ENCODE data around the gene FBLN1.

Gene FBLN1

DNA sequence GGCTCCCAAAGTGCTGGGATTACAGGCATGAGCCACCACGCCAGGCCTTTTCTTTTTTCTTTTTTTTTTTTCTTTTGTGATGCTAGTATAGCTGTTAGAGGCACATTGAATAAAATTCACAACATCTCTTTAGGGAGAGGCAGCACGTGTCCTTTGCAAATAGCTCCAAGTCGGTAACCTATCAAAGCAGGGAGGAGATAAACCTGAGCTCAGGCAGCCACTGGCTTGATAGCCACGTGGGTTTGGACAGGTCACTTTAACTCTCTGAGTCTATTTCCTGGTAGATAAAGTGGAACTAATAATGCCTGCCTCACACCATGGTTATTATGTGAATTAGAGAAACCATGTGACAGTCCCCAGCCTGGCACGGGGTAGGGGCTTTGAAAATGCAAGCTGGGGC lies 125.8 kb downstream of the FBLN1 start:
- in situ Hi-C loops (cut with MboI; ENCODE audit: low sequenced_read_pairs) = no loop called here

DNA sequence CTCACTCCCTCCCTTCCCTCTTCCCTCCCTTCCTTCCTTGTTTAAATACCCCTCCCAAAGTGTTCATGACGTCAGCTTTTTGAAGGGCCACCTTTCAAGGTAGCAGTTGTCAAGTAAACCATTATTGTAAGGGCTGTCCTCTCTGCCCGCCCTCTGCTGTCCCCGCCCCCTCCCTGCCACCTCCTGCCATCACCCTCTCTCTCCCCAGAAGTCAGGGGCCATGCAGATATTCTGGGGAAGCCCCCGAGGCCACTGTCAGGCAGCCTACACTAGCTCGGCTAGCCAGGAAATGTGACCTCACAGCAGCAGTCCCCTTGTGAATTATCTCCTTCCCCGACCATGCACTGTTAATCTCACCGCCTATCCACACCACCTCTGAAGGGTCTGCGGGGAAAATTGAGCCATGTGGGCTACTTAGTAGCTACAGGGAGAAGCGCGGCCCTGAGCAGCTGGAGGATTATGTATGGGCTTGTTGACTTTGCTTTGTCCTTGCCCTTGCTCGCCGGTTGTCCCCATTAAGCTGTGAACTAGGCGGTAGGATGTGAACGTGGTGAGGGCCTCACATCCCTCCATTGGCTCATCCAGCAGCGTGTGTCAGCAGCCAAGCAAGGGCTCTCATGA lies 126.9 kb downstream of the FBLN1 start:
- in situ Hi-C loops (cut with MboI; ENCODE audit: low sequenced_read_pairs) = loop anchor here (10.0 kb wide), 1 partner anchor 215 kb away; no protein-coding TSS in a partner anchor

DNA sequence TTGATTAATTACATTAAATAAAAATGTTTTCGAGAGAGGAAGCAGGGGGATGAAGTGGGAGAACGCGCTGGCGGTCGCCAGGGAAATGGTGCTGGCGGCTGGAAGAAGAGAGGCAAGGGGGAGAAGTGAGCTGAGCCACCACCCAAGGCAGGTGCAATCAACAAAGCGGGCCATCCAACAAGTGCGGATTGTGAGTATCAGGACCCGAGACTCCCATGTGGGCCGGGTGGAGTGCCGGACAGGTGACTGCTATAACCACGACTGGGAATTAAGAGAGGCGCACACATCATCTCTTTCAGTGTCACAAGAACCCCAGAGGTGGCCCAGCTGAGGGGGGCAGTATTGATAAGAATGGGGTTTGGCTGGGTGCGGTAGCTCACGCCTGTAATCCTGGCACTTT lies 127.8 kb downstream of the FBLN1 start:
- in situ Hi-C loops (cut with MboI; ENCODE audit: low sequenced_read_pairs) = loop anchor here (10.0 kb wide), 1 partner anchor 214 kb away; no protein-coding TSS in a partner anchor

DNA sequence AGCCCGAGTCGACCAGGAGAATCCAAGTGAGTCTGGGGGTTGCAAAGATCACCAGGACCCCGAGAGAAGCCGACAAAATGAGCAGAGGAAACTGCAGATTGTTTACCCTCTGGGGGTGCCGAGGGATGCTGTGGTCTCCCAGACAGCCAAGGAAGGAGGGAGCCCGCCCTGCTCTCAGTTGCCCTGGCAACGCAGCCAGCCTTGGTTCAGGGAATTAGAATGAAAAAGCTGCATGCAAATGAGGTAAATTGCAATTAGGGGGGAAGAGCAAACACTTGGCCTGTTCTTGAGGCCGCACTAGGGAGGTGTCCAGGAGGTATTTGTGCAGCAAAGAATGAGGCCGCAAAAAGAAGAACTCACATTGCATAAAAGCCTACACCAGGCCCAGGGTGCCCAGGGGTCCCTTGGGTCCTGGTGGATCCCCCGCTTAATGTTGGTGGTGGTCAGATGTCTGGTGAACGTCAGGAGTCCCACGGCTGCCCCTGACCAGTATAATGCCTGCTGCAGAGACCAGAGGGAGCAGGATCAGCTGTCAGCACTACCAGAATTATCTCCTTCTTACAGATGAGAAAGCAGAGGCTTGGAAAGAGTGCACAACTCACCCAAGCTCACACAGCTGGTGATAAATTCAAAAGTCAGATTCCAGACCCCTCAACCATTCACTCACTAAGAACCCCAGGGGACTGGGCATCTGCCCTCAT lies 128.6 kb downstream of the FBLN1 start:
- in situ Hi-C loops (cut with MboI; ENCODE audit: low sequenced_read_pairs) = loop anchor here (10.0 kb wide), 1 partner anchor 214 kb away; no protein-coding TSS in a partner anchor

DNA sequence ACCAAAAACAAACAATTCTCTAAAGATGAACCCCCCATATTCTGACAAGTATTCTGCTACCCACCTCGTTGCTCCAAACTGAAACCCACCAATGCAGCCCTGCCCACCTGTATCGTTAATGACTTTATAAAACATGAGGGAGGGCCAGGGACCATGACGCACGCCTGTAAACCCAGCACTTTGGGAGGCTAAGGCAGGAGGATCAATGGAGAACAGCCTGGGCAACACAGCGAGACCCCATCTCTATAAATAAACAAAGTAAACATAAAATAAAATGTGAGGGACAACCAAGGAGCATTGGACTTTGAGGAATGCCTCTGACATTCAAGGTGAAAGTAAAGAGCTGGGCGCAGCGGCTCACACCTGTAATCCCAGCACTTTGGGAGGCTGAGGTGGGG lies 129.2 kb downstream of the FBLN1 start:
- in situ Hi-C loops (cut with MboI; ENCODE audit: low sequenced_read_pairs) = loop anchor here (10.0 kb wide), 1 partner anchor 213 kb away; no protein-coding TSS in a partner anchor

DNA sequence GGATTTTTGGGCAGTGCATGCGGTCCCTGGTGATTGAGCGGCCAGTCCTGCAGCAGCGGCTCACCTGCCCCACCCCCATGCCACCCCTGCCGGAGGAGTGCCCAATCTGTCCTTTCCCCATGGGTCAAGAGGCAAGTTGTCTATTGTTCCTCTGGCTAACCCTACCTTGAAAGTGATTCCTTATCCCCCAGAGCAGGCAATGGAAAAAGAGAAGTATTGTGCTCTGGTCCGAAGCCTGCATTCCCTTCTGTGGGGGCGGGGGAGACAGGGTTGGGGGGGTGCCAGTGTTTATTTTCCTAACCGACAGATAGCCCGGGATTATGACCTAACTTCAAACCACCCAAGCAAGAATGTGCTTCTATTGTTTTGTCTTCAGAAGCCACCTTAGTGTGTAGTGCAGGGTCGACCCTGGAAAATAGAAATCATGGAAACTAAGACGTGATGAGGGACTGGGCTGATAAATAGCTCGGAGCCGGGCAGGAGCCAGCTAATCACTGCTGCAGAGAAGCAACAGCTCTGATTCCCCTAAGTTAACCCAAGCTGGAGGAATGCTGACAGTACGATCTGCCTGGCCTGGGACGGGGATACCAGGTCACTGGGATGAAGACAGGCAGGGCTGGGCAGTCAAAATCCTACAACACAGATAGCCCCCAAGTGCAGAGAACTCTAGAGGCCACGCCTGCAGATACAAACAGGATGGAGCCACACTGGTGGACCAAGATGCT lies 130.3 kb downstream of the FBLN1 start:
- in situ Hi-C loops (cut with MboI; ENCODE audit: low sequenced_read_pairs) = loop anchor here (10.0 kb wide), 1 partner anchor 212 kb away; no protein-coding TSS in a partner anchor

DNA sequence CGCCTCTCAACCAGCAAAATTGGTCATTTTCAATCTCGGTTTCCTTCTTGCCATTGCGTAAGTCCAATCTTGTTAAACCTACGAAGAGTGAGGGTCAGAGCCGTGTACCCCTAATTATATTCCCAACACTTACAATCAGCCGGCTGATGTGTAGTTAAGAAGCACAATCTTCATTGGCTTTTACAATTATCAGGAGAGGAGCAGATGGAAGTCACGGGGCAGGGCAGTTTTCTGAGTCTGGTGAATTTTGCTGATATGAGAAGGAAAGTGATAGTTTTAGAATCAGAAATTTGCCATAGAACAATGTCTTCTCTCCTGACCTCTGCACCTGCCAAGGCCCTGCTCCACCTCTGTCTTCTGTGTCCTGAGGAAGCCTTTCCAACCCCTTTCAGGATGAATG lies 134.0 kb downstream of the FBLN1 start:
- in situ Hi-C loops (cut with MboI; ENCODE audit: low sequenced_read_pairs) = loop anchor here (10.0 kb wide), 1 partner anchor 208 kb away; no protein-coding TSS in a partner anchor

DNA sequence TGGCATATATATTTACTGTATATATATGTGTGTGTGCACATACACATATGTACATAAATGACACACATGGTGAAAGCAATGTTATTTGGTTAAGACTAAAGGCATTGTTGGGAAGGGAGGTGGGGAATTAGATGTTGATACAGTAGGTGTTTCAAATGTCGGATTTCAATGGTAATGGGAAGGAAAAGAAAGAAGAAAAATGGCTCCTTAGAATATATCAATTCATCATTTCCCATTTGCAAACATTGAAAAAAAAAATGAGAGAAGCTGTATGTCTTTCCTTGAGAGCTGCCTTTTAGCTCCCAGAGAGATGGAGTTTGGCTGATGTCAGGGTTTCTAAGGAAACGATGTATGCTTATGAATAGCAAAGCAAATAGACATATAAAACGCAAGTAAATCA lies 135.5 kb downstream of the FBLN1 start:
- in situ Hi-C loops (cut with MboI; ENCODE audit: low sequenced_read_pairs) = loop anchor here (10.0 kb wide), 1 partner anchor 207 kb away; no protein-coding TSS in a partner anchor

DNA sequence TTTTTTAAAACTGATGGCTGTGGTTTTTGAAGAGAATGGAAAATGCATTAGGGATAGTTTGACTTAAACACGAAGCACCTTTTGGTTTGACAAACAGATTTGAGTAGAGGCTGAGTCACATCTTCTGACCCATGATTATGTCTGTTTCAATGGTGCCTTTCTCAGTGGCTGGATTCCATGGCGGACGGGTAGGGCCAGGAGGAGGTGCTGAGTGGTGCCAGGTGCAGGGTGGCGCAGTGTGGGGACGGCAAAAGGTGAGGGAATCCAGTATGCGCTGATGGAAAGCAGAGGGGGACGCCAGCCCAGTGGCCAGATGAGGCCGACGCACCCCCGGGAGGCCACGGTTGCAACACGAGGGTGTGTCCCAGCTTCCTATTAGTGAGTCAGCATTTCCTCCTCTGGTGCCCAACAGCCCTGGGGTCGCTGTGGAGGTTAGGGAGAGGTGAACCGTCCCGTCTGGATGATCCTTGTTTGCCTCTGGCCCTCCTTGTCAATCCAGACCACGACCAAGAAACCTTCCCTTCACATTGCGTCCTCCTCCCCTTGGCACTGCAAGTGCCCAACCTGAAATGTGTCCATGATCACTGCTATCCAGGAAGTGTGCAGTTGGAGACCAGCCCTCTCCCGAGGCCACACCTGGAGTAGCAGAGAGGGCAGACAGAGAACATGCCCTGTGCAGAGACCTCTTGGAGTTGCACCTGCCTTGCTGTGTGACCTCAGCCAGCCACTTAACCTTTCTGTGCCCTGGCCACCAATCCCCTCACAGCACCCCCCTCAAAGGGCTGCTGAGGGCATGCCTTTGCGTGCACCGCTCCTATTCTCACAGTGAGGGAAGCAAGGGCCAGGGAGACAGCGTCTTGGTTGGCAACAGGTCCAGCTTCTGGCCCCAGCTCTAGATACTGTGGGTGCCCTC lies 136.4 kb downstream of the FBLN1 start:
- in situ Hi-C loops (cut with MboI; ENCODE audit: low sequenced_read_pairs) = loop anchor here (10.0 kb wide), 1 partner anchor 206 kb away; no protein-coding TSS in a partner anchor

DNA sequence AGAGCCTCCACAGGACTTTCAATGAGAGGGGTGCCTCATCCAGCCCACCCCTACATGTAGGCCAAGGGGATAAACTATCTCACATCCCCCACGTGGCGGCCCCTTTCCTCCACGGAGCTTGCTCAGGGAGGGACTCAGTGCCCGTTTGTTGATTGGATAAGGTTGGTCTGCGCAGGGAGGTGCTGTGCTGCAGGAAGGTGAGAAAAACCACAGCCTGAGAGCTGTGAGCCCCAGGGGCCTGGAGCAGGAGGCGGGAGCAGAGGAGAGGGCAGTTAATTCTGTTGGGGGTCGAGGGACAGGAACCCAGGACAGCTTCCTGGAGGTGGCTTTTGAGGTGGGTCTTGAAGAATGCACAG lies 137.0 kb downstream of the FBLN1 start:
- in situ Hi-C loops (cut with MboI; ENCODE audit: low sequenced_read_pairs) = loop anchor here (10.0 kb wide), 1 partner anchor 205 kb away; no protein-coding TSS in a partner anchor

DNA sequence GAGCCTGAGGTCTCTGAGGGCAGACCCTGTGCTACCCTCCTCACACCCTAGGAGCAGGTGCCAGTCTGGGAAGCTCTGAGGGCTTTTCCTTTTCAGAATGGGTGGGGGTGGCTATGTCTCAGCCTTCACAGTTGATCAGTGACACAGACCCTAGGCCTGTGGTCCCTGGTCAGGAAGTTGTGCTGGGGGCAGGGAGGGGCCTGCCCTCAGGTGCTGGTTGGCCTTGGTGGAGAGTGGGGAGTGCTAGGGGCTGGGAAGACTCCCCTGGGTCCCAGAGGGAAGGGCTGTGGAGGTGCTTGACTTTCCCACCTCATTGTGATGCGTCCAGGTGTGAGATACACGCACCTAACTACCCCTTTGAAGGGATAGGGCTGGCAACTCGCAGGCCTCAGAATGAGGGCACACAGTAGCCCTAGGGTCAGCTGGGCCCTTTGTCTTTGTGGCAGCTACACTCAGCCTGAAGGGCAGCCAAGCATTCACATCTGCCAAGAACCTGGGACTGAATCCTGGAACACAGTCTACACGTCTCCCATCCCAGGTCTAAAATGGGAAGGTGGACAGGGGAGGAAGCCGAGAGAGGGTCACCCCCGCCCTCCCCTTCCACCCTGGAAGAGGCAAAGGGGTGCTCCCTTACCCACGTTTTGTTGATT lies 137.7 kb downstream of the FBLN1 start:
- in situ Hi-C loops (cut with MboI; ENCODE audit: low sequenced_read_pairs) = no loop called here

DNA sequence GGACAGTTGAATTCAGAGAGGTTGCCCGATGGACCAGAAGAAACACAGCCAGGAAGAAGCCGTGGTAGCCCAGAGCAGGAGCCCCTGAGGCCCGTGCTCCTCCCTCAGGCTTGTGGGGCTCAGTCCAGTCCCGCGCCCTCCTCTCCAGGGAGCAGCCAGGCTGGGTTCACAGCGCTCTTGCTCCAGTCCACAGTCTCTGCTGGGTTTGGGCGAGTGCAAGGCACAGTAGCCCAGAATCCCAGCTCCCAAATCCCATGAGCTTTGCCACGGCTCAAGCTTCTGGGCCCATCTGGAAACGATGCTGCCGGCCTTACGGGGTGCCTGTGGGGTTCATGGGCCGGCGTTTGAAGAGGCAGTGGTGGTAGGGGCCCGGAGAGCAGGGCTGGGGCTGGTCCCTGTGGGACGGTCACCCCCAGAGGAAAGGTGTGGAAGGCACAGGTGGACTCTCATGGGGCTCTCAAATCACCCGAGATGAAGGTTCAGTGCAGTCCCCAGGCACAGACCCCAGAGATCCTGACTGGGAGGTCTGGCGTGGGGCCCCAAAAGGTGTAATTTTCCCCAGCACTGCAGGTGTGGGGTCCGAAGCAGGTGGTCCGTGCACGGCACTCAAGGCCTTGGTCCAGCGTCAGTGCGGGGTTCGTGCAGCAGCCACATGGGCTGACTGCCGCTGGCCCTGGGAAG lies 138.4 kb downstream of the FBLN1 start:
- in situ Hi-C loops (cut with MboI; ENCODE audit: low sequenced_read_pairs) = no loop called here

DNA sequence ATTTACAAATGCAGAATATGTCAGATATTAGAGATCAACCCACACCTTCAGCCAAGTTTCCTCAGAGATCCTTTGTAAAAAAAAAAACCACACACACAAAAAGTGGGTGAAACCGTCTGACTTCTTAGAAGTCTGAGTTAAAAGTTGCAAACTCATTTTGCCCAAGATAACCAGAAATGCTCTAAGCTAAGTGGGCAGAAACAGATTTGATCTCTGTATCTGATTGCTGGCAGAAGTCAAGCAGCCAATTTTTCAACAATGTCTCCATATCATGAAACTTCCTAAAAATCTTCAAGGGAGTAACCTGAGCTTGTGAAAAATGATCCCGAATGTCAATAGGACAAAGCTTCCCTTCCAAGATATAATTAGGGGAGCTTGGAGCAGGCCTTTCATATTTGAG lies 140.3 kb downstream of the FBLN1 start:
- in situ Hi-C loops (cut with MboI; ENCODE audit: low sequenced_read_pairs) = no loop called here

DNA sequence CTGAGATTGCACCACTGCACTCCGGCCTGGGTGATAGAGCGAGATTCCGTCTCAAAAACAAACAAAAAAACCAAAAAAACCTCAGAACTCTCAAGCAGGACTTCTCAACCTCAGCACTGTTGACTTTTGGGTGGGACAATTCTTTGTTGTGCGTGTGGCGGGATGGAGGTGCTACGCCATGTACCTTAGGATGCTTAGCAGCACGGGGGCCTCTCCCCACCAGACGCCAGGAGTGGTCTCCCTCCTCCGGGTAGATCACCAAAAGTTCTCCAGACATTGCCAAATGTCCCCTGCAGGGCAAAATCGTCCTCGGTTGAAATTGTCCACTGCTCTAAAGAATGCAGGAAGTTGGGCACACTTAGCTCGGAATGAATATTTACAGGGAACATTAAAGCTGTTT lies 142.0 kb downstream of the FBLN1 start:
- in situ Hi-C loops (cut with MboI; ENCODE audit: low sequenced_read_pairs) = no loop called here

DNA sequence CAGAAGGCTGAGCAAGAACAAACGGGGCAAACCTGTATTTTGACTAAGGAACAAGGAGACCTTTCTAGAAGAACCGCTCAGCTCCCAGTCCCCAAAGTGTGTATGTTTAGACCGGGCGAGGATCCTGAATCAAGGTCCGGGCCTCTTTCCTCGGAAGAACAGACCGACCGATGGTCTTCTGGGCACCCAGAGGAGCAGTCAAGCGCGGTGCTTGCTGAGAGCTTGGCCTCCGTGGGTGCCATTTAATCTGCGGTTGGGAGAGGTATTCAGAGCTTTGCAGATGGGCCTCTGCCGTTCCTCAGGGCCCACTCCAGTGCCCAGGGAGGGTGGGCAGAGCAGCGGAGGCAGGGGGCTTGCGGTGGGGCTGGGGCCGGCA lies 142.5 kb downstream of the FBLN1 start:
- in situ Hi-C loops (cut with MboI; ENCODE audit: low sequenced_read_pairs) = no loop called here

DNA sequence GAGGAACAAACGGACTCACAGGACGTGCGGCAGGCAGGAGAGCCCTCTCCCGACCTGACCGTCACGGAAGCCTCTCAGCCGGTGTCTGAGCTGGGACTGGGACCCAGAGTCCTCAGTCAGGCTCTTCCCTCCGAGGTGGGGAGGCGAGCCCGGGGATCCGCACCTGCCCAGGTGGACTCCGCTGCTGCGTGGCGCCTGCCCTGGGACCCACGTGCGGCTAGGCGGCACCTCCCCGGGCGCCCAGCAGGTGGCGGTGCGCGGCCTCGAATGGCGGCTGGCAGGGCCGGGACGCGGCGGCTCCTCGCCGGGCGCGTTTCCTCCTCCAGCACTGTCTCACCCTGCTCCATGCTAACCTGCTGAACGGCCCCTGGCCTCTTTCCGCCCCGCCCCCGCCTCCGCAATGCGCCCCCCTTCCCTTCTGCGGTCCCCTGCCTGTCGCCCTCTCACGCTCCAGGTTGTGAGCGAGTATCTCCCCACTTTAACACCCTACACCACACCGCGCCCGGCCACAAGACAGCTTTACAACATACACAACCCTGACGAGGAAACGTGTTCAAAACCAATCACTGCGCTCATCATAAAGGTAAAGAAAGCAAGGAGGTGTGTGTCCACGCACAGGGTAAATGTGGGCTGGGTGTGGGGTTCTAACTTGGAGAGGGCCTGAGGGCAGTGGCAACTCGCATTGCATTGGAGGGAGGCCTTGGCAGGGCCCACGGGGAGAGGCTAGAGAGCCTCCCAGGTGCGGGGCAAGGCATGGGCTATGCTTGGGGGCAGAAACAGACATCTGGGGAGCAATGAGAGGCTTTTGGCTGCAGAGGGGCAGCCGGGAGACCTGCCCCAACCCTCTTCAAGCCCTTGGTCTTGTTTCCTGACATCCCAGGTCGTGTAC lies 143.1 kb downstream of the FBLN1 start:
- in situ Hi-C loops (cut with MboI; ENCODE audit: low sequenced_read_pairs) = no loop called here

DNA sequence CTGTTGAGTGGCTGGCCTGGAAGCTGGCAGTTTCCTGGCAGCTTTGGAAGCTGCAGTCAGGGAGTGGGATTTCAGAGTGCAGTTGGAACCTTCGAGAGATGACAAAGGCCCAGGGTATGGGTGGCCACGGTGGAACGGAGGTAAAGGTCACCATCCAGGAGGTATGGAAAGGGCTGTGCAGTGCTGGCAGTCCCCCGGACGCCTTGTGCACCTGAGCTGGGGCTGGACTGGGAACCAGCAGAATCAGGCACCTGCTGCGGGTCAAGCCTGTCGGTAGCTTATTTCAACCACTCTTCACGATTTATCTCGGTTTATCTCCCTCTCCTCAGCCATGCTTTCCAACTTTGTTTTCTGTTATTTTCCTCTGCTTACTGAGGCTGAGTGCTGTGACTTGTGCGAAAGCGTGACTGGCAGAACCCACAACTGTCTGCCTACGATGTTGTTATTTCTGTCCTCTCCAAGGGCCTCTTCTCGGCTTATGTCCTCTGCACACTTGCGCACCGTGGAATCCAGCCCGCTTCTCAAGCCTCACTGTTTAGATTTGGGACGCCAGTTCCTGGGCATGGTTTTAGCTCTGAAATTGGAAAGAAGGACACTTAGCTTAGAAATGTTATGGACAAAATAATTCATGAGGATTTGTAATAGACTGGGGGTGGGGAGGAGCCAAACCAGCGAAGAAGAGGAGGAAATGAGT lies 145.0 kb downstream of the FBLN1 start:
- in situ Hi-C loops (cut with MboI; ENCODE audit: low sequenced_read_pairs) = no loop called here
